H9 (cell line): ENCODE data around the gene TFIP11. TPM values are rescaled to one million over a fixed set of nuclear protein-coding genes. Genes with fewer than 3 reads are reported as not detected.

Experiments used
- DNase-seq: peaks from one replicate; pipeline ENCODE4 v3.0.0-alpha.2; 2017
- H2AFZ ChIP-seq: one replicate; pipeline ENCODE4 v1.6.1; 2013; ENCODE audit warnings: mild to moderate bottlenecking, low read length, control low read depth, moderate library complexity
- H2AK5ac ChIP-seq: 2 replicates; pipeline ENCODE4 v1.6.1; 2013; ENCODE audit warnings: low read length, control low read depth, mixed read lengths; ENCODE audit not compliant: insufficient read length
- H2BK120ac ChIP-seq: one replicate; pipeline ENCODE4 v1.6.1; 2013; ENCODE audit warnings: low read depth, mild to moderate bottlenecking, low read length, control low read depth, inconsistent platforms; ENCODE audit not compliant: poor library complexity, severe bottlenecking
- H2BK12ac ChIP-seq: 2 replicates; pipeline ENCODE4 v1.6.1; 2013; ENCODE audit warnings: low read length, control low read depth, mixed read lengths, low read depth; ENCODE audit not compliant: insufficient read length
- H2BK15ac ChIP-seq: 2 replicates; pipeline ENCODE4 v1.6.1; 2013; ENCODE audit warnings: low read depth, low read length, control low read depth
- H2BK20ac ChIP-seq: one replicate; pipeline ENCODE4 v1.6.1; 2013; ENCODE audit warnings: low read depth, mild to moderate bottlenecking, low read length, control low read depth, inconsistent platforms; ENCODE audit not compliant: poor library complexity, severe bottlenecking
- H2BK5ac ChIP-seq: 2 replicates; pipeline ENCODE4 v1.6.1; 2013; ENCODE audit warnings: low read length, control low read depth, mixed read lengths; ENCODE audit not compliant: insufficient read length
- H3K14ac ChIP-seq: 2 replicates; pipeline ENCODE4 v1.6.1; 2013; ENCODE audit warnings: low read length, control low read depth; ENCODE audit not compliant: insufficient read depth
- H3K18ac ChIP-seq: 2 replicates; pipeline ENCODE4 v1.6.1; 2013; ENCODE audit warnings: low read depth, mild to moderate bottlenecking, mixed read lengths, low read length, control low read depth; ENCODE audit not compliant: insufficient read length
- H3K23ac ChIP-seq: 2 replicates; pipeline ENCODE4 v1.6.1; 2013; ENCODE audit warnings: low read length, control low read depth, mixed read lengths, low read depth; ENCODE audit not compliant: insufficient read length
- H3K23me2 ChIP-seq: 2 replicates; pipeline ENCODE4 v1.6.1; 2013; ENCODE audit warnings: low read depth, mild to moderate bottlenecking, mixed read lengths, low read length, control low read depth; ENCODE audit not compliant: insufficient read length, poor library complexity, severe bottlenecking
- H3K27ac ChIP-seq: 2 replicates; pipeline ENCODE4 v1.5.1; 2013; ENCODE audit warnings: low read length, control low read depth, mixed read lengths, low read depth; ENCODE audit not compliant: insufficient read length
- H3K27me3 ChIP-seq: 2 replicates; pipeline ENCODE4 v1.6.1; 2013; ENCODE audit warnings: low read length, control low read depth, inconsistent platforms; ENCODE audit not compliant: insufficient read depth
- H3K4ac ChIP-seq: 2 replicates; pipeline ENCODE4 v1.6.1; 2013; ENCODE audit warnings: low read depth, mild to moderate bottlenecking, control low read depth, inconsistent platforms, low read length, moderate library complexity
- H3K4me1 ChIP-seq: 2 replicates; pipeline ENCODE4 v1.6.1; 2013; ENCODE audit warnings: low read length, control low read depth, inconsistent platforms; ENCODE audit not compliant: insufficient read depth
- H3K4me2 ChIP-seq: 2 replicates; pipeline ENCODE4 v1.6.1; 2013; ENCODE audit warnings: low read length, control low read depth, mixed read lengths; ENCODE audit not compliant: insufficient read length, insufficient read depth
- H3K56ac ChIP-seq: 2 replicates; pipeline ENCODE4 v1.6.1; 2013; ENCODE audit warnings: low read depth, mild to moderate bottlenecking, mixed read lengths, low read length, control low read depth; ENCODE audit not compliant: insufficient read length
- H3K79me1 ChIP-seq: 2 replicates; pipeline ENCODE4 v1.6.1; 2013; ENCODE audit warnings: low read depth, mild to moderate bottlenecking, moderate library complexity, low read length, control low read depth, inconsistent platforms; ENCODE audit not compliant: insufficient read depth, poor library complexity, severe bottlenecking
- H3K79me2 ChIP-seq: 2 replicates; pipeline ENCODE4 v1.6.1; 2013; ENCODE audit warnings: low read length, control low read depth, inconsistent platforms; ENCODE audit not compliant: insufficient read depth
- H3K9ac ChIP-seq: 2 replicates; pipeline ENCODE4 v1.6.1; 2013; ENCODE audit warnings: low read length, control low read depth, mixed read lengths; ENCODE audit not compliant: insufficient read length; ENCODE audit errors: extremely low read depth
- H3K9me3 ChIP-seq: one replicate; pipeline ENCODE4 v1.6.1; 2013; ENCODE audit warnings: low read depth, low read length, inconsistent platforms; ENCODE audit not compliant: control insufficient read depth
- H3T11ph ChIP-seq: one replicate; pipeline ENCODE4 v1.6.1; 2013; ENCODE audit warnings: mild to moderate bottlenecking, low read length, control low read depth, inconsistent platforms
- H4K20me1 ChIP-seq: one replicate; pipeline ENCODE4 v1.6.1; 2013; ENCODE audit not compliant: control insufficient read depth, insufficient read length, insufficient read depth
- H4K5ac ChIP-seq: 2 replicates; pipeline ENCODE4 v1.6.1; 2013; ENCODE audit warnings: low read depth, mild to moderate bottlenecking, mixed read lengths, low read length, control low read depth; ENCODE audit not compliant: insufficient read length
- H4K8ac ChIP-seq: replicated peaks from 2 replicates; pipeline ENCODE4 v1.6.1; 2013; ENCODE audit warnings: low read length, control low read depth, mixed read lengths, low read depth; ENCODE audit not compliant: insufficient read length
- H4K91ac ChIP-seq: 2 replicates; pipeline ENCODE4 v1.6.1; 2013; ENCODE audit warnings: low read depth, mild to moderate bottlenecking, moderate library complexity, mixed read lengths, low read length, control low read depth; ENCODE audit not compliant: insufficient read length
- H3K27ac Mint-ChIP-seq, 3 experiments: 2 replicates in 2 of 3; 3 replicates in 1 of 3; pipeline ENCODE4 v1.8.0; 2020 to 2021; ENCODE audit warnings: mixed read lengths in 3 of 3, mild to moderate bottlenecking in 1 of 3, moderate library complexity in 1 of 3
- H3K27me3 Mint-ChIP-seq: 2 replicates; pipeline ENCODE4 v1.8.0; 2021; ENCODE audit warnings: low read depth, mild to moderate bottlenecking, moderate library complexity, mixed read lengths
- H3K36me3 Mint-ChIP-seq, 3 experiments: 2 replicates in 2 of 3; 3 replicates in 1 of 3; pipeline ENCODE4 v1.8.0; 2020 to 2021; ENCODE audit warnings: low read depth in 3 of 3, mixed read lengths in 3 of 3; ENCODE audit not compliant: insufficient read depth in 1 of 3
- H3K4me1 Mint-ChIP-seq, 2 experiments: 2 replicates each; pipeline ENCODE4 v1.8.0; 2020; ENCODE audit warnings: mixed read lengths in 2 of 2
- H3K4me3 Mint-ChIP-seq, 2 experiments: 2 replicates in 1 of 2; 3 replicates in 1 of 2; pipeline ENCODE4 v1.8.0; 2020 to 2021; ENCODE audit warnings: mild to moderate bottlenecking in 2 of 2, mixed read lengths in 2 of 2, moderate library complexity in 1 of 2
- H3K9me3 Mint-ChIP-seq, 2 experiments: 2 replicates in 1 of 2; 3 replicates in 1 of 2; pipeline ENCODE4 v1.8.0; 2020; ENCODE audit warnings: mild to moderate bottlenecking in 2 of 2, mixed read lengths in 2 of 2, moderate library complexity in 1 of 2
- WGBS: extraction: QIAGEN DNeasy Blood & Tissue Kit; methylation state at CpG from one replicate; pipeline ENCODE4 v1.1.7; 2013; ENCODE audit warnings: missing lambda C conversion rate, low lambda C conversion rate, mixed read lengths; ENCODE audit not compliant: insufficient read length; ENCODE audit errors: extremely low coverage; 5-methylcytosine and 5-hydroxymethylcytosine counted together
- total RNA-seq: library from RNA; stranded (reverse); gene quantifications from 2 replicates; pipeline ENCODE4 v1.2.1, GENCODE V29; 2021
- TF ChIP-seq, protein P1 (sequence below): fragments of 200-600 bp; sonication (generic); conservative IDR thresholded peaks from 3 replicates; pipeline ENCODE4 v1.8.0; 2021; ENCODE audit warnings: antibody characterized with exemption, mild to moderate bottlenecking

TFIP11 gene
- total RNA-seq, 1 experiment from 2014 or later, result 36.4 TPM

DNA sequence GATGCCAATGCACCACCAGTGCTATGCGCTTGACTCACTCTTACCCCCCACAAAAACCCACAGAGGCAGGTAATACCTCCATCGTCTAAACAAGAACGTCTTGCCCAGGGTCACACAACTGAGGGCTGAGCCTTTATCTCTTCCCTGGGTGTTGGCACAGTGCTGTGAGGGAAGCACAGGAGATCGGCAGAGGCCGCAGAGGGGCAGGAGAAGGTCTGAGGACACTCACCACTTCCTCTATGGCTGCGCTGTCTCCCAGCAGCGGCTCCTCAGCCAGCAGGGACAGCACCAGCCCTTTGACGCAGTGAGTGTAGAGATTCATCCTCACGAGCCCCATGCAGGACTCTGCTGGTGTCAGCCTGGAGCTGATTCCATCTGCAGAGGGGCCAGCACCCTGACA, 48.6 kb downstream of the TFIP11 start:
- H3K4me3 Mint-ChIP-seq, result no peak overlapping the region
- H3K23ac ChIP-seq, result no peak overlapping the region
- no peaks in the 10 kb centered on the region for H3K27me3 ChIP-seq
- no peak overlapping the region for H2BK20ac ChIP-seq
- H2BK120ac ChIP-seq, result no peak overlapping the region
- H3K4me1 ChIP-seq, result no peaks in the 10 kb centered on the region
- H3K23me2 ChIP-seq, result no peaks in the 10 kb centered on the region
- H2BK5ac ChIP-seq, result no peak overlapping the region
- TF ChIP-seq, protein P1, sequence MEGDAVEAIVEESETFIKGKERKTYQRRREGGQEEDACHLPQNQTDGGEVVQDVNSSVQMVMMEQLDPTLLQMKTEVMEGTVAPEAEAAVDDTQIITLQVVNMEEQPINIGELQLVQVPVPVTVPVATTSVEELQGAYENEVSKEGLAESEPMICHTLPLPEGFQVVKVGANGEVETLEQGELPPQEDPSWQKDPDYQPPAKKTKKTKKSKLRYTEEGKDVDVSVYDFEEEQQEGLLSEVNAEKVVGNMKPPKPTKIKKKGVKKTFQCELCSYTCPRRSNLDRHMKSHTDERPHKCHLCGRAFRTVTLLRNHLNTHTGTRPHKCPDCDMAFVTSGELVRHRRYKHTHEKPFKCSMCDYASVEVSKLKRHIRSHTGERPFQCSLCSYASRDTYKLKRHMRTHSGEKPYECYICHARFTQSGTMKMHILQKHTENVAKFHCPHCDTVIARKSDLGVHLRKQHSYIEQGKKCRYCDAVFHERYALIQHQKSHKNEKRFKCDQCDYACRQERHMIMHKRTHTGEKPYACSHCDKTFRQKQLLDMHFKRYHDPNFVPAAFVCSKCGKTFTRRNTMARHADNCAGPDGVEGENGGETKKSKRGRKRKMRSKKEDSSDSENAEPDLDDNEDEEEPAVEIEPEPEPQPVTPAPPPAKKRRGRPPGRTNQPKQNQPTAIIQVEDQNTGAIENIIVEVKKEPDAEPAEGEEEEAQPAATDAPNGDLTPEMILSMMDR, result no peak
- H2AK5ac ChIP-seq, result no peak overlapping the region
- no peak overlapping the region for H3K9ac ChIP-seq
- no CpG with 5 or more reads among the region's 9 CpGs for WGBS
- H3K27me3 Mint-ChIP-seq, result no peaks in the 10 kb centered on the region
- H3K4ac ChIP-seq, result no peak overlapping the region
- H3K9me3 Mint-ChIP-seq, result no peaks in the 10 kb centered on the region
- no peak overlapping the region for H3K4me2 ChIP-seq
- H4K5ac ChIP-seq, result no peak overlapping the region
- no peak overlapping the region for H2BK12ac ChIP-seq
- no peak overlapping the region for H3T11ph ChIP-seq
- no peak overlapping the region for H4K8ac ChIP-seq
- H3K4me1 Mint-ChIP-seq, result peaks cover 5% of the 10 kb centered on the region in 2 experiments
- no peak overlapping the region for H3K18ac ChIP-seq
- H3K27ac Mint-ChIP-seq, result peak overlapping the region in 1 of 3 experiments; percentile 70; a peak in 3 of 7 replicates
- H3K9me3 ChIP-seq, result no peaks in the 10 kb centered on the region
- no peak overlapping the region for H3K27ac ChIP-seq
- H2BK15ac ChIP-seq, result no peak overlapping the region
- H3K56ac ChIP-seq, result no peak overlapping the region
- no peak overlapping the region for H2AFZ ChIP-seq
- H4K20me1 ChIP-seq, result no peaks in the 10 kb centered on the region
- no peaks in the 10 kb centered on the region; the same call in 1 of the 2 replicates for H3K79me2 ChIP-seq
- H3K36me3 Mint-ChIP-seq, result peaks cover 25 to 62% (median 54%) of the 10 kb centered on the region in 3 experiments
- H3K14ac ChIP-seq, result no peak overlapping the region
- no peaks in the 10 kb centered on the region for H3K79me1 ChIP-seq
- no peak overlapping the region for H4K91ac ChIP-seq
- no peak for DNase-seq
